Keratinocyte (primary cell): ENCODE measurements around the gene TMEM120B. TPM values are rescaled to one million over a fixed set of nuclear protein-coding genes. Genes with fewer than 3 reads are reported as not detected.
"Not testable (repeated sequence)": the region's sequence is repeated elsewhere in the genome, so short reads cannot be mapped to it uniquely, and the experiment has no call there.

Experiments
- DNase-seq: peaks from one replicate; pipeline ENCODE4 v3.0.0-alpha.2; 2011; ENCODE audit warnings: low read depth, missing footprints, low spot score
- FAIRE-seq: peaks from 2 replicates; lab custom pipeline; 2011; peaks lifted over from hg19 to GRCh38; lab: Jason Lieb, UNC
- H2AFZ ChIP-seq: 2 replicates; pipeline ENCODE4 v1.6.0; 2012; ENCODE audit warnings: low read length, control low read depth, inconsistent platforms; ENCODE audit not compliant: control insufficient read depth
- H3K27ac ChIP-seq: 2 replicates; pipeline ENCODE4 v1.5.1; 2011; ENCODE audit warnings: low read length; ENCODE audit not compliant: control insufficient read depth, insufficient read depth
- H3K27me3 ChIP-seq: 3 replicates; pipeline ENCODE4 v1.6.0; 2011; ENCODE audit warnings: low read length; ENCODE audit not compliant: control insufficient read depth, insufficient read depth; ENCODE audit errors: extremely low read depth
- H3K36me3 ChIP-seq, 2 experiments: 2 replicates in 1 of 2; 3 replicates in 1 of 2; pipeline ENCODE4 v1.5.1; 2011; ENCODE audit warnings: low read length in 2 of 2, mild to moderate bottlenecking in 1 of 2; ENCODE audit not compliant: control insufficient read depth in 2 of 2, insufficient read depth in 2 of 2; ENCODE audit errors: extremely low read depth in 1 of 2
- H3K4me1 ChIP-seq: 3 replicates; pipeline ENCODE4 v1.5.1; 2011; ENCODE audit warnings: low read length; ENCODE audit not compliant: control insufficient read depth, insufficient read depth; ENCODE audit errors: extremely low read depth
- H3K4me2 ChIP-seq: 3 replicates; pipeline ENCODE4 v1.6.0; 2011; ENCODE audit warnings: low read depth, low read length; ENCODE audit not compliant: control insufficient read depth, insufficient read depth; ENCODE audit errors: extremely low read depth
- H3K4me3 ChIP-seq, 3 experiments: fragments of 200-600 bp in 1 of 3; sonication (generic) in 1 of 3; 2 replicates in 2 of 3; 3 replicates in 1 of 3; pipeline ENCODE4 v1.5.1; 2011 to 2016; ENCODE audit warnings: low read length in 3 of 3, mild to moderate bottlenecking in 3 of 3, control low read depth in 2 of 3, inconsistent platforms in 1 of 3, low read depth in 1 of 3, mixed read lengths in 1 of 3, mixed run types in 1 of 3, moderate library complexity in 1 of 3; ENCODE audit not compliant: control insufficient read depth in 2 of 3, insufficient read depth in 2 of 3; ENCODE audit errors: extremely low read depth in 1 of 3
- H3K79me2 ChIP-seq: 2 replicates; pipeline ENCODE4 v1.6.0; 2012; ENCODE audit warnings: low read length; ENCODE audit not compliant: control insufficient read depth, insufficient read depth
- H3K9ac ChIP-seq: 3 replicates; pipeline ENCODE4 v1.6.0; 2011; ENCODE audit warnings: low read length; ENCODE audit not compliant: control insufficient read depth, insufficient read depth; ENCODE audit errors: extremely low read depth
- H3K9me1 ChIP-seq: 3 replicates; pipeline ENCODE4 v1.6.0; 2011; ENCODE audit warnings: low read length; ENCODE audit not compliant: control insufficient read depth, insufficient read depth; ENCODE audit errors: extremely low read depth
- H3K9me3 ChIP-seq: 2 replicates; pipeline ENCODE4 v1.5.1; 2012; ENCODE audit warnings: low read depth, low read length; ENCODE audit not compliant: control insufficient read depth
- H4K20me1 ChIP-seq: 3 replicates; pipeline ENCODE4 v1.6.0; 2011; ENCODE audit warnings: low read length; ENCODE audit not compliant: control insufficient read depth, insufficient read depth; ENCODE audit errors: extremely low read depth
- EZH2 ChIP-seq: IDR thresholded peaks from one replicate; pipeline ENCODE4 v1.6.1; 2012; ENCODE audit warnings: inconsistent platforms, mild to moderate bottlenecking, low read length, moderate library complexity
- dilution Hi-C: fragments of 300-500 bp; cut with MboI; formaldehyde crosslinking; loops from one replicate; pipeline ENCODE4 v1.7.0; 2020; ENCODE audit warnings: low sequenced_read_pairs; ENCODE audit not compliant: extremely low pct_ligation_motif_present
- polyA plus RNA-seq, 5 experiments: library from polyadenylated mRNA; depleted of rRNA in 3 of 5; stranded (reverse) in 3 of 5; stranded (forward) in 1 of 5; unstranded in 1 of 5; fragments of >200 nt; gene quantifications; 1 replicate in 1 of 5; 2 replicates in 3 of 5; 3 replicates in 1 of 5; pipeline versions ENCODE4 v1.2.1 to v1.2.3, GENCODE V29; 2011 to 2012; ENCODE audit warnings: missing spikeins in 2 of 5, low read depth in 1 of 5, low replicate concordance in 1 of 5
- TF ChIP-seq, protein P1 (sequence below), 3 experiments: IDR thresholded peaks in 1 of 3; conservative IDR thresholded peaks in 1 of 3; optimal IDR thresholded peaks in 1 of 3; 2 replicates in 2 of 3; 3 replicates in 1 of 3; pipeline versions ENCODE3 to v1.5.1; 2011; ENCODE audit warnings: low read length in 3 of 3, mild to moderate bottlenecking in 3 of 3, moderate library complexity in 2 of 3, control low read depth in 1 of 3, inconsistent platforms in 1 of 3; ENCODE audit not compliant: insufficient read depth in 2 of 3; ENCODE audit errors: extremely low read depth in 1 of 3

The TMEM120B gene
- polyA plus RNA-seq, 1 donor (not counting 4 experiments of a cell fraction or from before 2014, with no cell fraction given) = 6.9 TPM

GRCh38 chr12:121688966-121689365 is 23.6 kb upstream of the TMEM120B start:
- Histone ChIP-seq H3K9me3 (no peaks in the 10 kb centered on the region), H3K4me2 (no peak overlapping the region), H3K79me2 (no peaks in the 10 kb centered on the region), H3K9me1 (no peaks in the 10 kb centered on the region), H4K20me1 (no peaks in the 10 kb centered on the region), H3K27me3 (no peaks in the 10 kb centered on the region), H3K4me1 (peaks cover 8% of the 10 kb centered on the region), H3K9ac (no peak overlapping the region), H3K4me3 (no peak overlapping the region), H2AFZ (no peak overlapping the region), H3K36me3 (no peaks in the 10 kb centered on the region), H3K27ac (no peak overlapping the region)
- FAIRE-seq (no peak), DNase-seq (no peak)
- TF ChIP-seq EZH2 = no peak
- dilution Hi-C loops = no loop called here

DNA sequence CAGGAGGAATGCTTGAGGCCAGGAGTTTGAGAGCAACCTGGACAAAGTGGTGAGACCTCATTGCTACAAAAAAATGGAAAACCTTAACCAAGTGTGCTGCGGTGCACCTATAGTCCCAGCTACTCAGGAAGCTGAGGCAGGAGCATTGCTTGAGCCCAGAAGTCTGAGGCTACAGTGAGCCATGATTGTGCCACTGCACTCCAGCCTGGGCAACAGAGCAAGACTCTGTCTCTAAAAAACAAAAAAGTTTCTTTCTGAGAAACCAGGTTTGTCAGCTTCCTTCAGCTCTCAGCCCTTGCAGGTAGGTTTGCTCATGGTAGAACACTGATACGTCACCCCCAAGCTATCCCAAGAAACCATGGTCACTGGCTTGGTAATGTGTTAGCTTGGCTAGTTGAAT is 23.1 kb upstream of the TMEM120B start:
- Histone ChIP-seq H3K9me3 (no peaks in the 10 kb centered on the region), H3K4me2 (no peak overlapping the region), H3K4me3 (no peak overlapping the region), H3K27me3 (no peaks in the 10 kb centered on the region), H3K9ac (no peak overlapping the region), H4K20me1 (no peaks in the 10 kb centered on the region), H2AFZ (no peak overlapping the region), H3K36me3 (no peaks in the 10 kb centered on the region), H3K9me1 (no peaks in the 10 kb centered on the region), H3K4me1 (peaks cover 8% of the 10 kb centered on the region), H3K27ac (no peak overlapping the region), H3K79me2 (no peaks in the 10 kb centered on the region)
- DNase-seq (no peak), FAIRE-seq (no peak)
- dilution Hi-C loops = no loop called here
- TF ChIP-seq, protein P1, sequence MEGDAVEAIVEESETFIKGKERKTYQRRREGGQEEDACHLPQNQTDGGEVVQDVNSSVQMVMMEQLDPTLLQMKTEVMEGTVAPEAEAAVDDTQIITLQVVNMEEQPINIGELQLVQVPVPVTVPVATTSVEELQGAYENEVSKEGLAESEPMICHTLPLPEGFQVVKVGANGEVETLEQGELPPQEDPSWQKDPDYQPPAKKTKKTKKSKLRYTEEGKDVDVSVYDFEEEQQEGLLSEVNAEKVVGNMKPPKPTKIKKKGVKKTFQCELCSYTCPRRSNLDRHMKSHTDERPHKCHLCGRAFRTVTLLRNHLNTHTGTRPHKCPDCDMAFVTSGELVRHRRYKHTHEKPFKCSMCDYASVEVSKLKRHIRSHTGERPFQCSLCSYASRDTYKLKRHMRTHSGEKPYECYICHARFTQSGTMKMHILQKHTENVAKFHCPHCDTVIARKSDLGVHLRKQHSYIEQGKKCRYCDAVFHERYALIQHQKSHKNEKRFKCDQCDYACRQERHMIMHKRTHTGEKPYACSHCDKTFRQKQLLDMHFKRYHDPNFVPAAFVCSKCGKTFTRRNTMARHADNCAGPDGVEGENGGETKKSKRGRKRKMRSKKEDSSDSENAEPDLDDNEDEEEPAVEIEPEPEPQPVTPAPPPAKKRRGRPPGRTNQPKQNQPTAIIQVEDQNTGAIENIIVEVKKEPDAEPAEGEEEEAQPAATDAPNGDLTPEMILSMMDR (optimal IDR thresholded peaks at IDR 0.05 in 1 of 3, IDR thresholded peaks at IDR 0.05 in 1 of 3, conservative IDR thresholded peaks at IDR 0.05 in 1 of 3; ENCODE audit: extremely low read depth in 1 of 3, insufficient read depth in 2 of 3, low read length in 3 of 3) = no peak
- TF ChIP-seq EZH2 = no peak

- not testable (repeated sequence) for H3K27ac ChIP-seq, FAIRE-seq
Observed at GRCh38 chr12:121692744-121693143, 19.8 kb upstream of the TMEM120B start.

More at GRCh38 chr12:121692744-121693143, 19.8 kb upstream of the TMEM120B start:
- H3K4me1 ChIP-seq, H3K9me3 ChIP-seq, H3K9me1 ChIP-seq, H3K4me3 ChIP-seq, H4K20me1 ChIP-seq, H3K4me2 ChIP-seq, H3K27me3 ChIP-seq, H3K79me2 ChIP-seq, H3K9ac ChIP-seq, dilution Hi-C loops, H3K36me3 ChIP-seq, H2AFZ ChIP-seq, DNase-seq: not testable (repeated sequence)
